Tibial nerve (tissue), 4 donors: Measurements from ENCODE around the gene CTNNBIP1.

ENCODE experiments used
- CTCF ChIP-seq, 5 experiments: fragments of 200-600 bp in 3 of 5; fragments of 450-650 bp in 2 of 5; sonication (generic) in 3 of 5; IDR thresholded peaks; one replicate each; pipeline ENCODE4 v1.5.1; 2016 to 2019; ENCODE audit warnings: antibody characterized with exemption in 5 of 5, mild to moderate bottlenecking in 3 of 5, moderate library complexity in 2 of 5
- EP300 ChIP-seq, 2 donors: sonication (generic); formaldehyde crosslinking; IDR thresholded peaks; one replicate each; pipeline ENCODE4 v1.6.1; 2017; ENCODE audit warnings: antibody characterized with exemption in 2 of 2, mild to moderate bottlenecking in 1 of 2
- POLR2A ChIP-seq, 2 donors: fragments of 450-650 bp; IDR thresholded peaks; one replicate each; pipeline ENCODE4 v1.6.1; 2017; ENCODE audit warnings: antibody characterized with exemption in 2 of 2, mild to moderate bottlenecking in 2 of 2, moderate library complexity in 2 of 2

GRCh38 chr1:9901148-9902059 lies 8.7 kb downstream of the CTNNBIP1 start:
- TF ChIP-seq POLR2A (IDR thresholded peaks at IDR 0.05) (no peak), EP300 (IDR thresholded peaks at IDR 0.05) (no peak), CTCF (IDR thresholded peaks at IDR 0.05) (no peak)
